Cortex of kidney (tissue), 1 donor: ENCODE data around the gene XYLT1.
"Not testable (repeated sequence)": the region's sequence is repeated elsewhere in the genome, so short reads cannot be mapped to it uniquely, and the experiment has no call there.

Experiments used
- DNase-seq: peaks from one replicate; lab custom pipeline; 2025; lab: John Stamatoyannopoulos, UW

XYLT1 gene

DNA sequence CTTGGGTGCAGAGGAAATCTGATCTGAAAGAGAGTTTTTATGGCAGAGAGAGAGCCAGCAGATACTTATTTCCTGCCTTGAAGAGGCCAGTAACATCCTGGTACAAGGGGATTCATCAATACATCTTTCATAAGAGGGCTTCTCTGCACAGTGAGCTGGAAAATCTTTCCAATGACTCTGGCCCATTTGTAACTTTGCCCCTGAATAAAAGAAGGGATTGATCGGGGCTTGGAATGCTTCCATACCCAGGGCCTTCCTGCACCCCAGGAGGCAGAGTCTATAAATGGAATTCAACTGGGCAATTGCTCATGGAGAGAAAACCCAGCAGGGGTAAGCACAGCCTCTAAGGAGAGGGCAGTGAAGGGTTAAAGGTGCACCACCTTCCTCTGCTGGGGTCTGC lies 163.3 kb downstream of the XYLT1 start:
- DNase-seq, result no peak

DNA sequence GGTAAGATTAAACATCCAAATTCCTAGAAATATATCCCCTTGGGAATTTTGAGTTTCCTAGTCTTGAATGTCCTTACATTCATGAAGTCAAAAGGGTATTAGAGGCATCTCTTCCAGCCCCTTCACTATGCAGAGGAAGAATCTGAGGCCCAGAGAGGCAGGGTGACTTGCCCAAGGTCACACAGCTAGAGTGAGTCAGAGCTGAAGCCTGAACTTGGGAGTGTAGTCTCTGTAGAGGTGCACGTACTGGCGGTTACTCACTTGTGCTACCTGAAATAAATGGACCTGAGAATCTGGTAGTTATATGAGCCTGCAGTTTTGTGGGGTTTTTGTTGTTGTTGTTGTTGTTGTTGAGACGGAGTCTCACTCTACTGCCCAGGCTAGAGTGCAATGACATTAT lies 164.0 kb downstream of the XYLT1 start:
- DNase-seq, result no peak

DNA sequence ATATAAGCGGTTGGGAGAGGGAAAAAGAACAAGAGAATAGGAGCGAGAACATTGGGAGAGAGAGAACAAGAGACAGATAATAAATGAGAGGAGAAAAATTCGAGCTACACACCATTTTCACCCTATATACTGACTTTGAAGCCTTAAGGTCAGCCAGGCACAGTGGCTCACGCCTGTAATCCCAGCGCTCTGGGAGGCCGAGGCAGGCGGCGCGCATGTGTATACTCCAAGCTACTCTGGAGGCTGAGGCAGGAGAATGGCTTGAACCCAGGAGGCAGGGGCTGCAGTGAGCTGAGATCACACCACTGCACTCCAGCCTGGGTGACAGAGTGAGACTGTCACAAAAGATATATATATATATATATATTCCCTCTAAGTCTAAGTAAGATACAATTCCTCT lies 164.5 kb downstream of the XYLT1 start:
- not testable (repeated sequence) for DNase-seq

DNA sequence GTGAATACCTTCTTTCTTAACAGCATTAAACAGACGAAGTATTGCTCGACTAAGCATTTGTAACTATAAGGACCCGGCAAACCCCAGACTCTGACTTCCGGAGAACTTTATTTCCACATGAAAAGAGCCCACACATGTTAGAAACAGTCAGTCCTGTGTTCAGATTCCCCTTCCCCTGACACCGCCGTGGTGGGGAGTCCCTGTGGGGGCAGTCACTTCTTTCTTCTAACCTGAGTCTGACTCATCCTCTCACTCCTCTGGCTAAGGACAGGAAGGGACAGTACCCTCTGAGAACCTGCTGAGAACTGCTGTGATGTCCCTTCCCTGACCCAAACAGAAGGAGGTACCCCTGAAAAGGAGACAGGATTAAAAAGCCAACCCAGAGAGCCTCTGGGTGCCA lies 165.1 kb downstream of the XYLT1 start:
- DNase-seq, result no peak

DNA sequence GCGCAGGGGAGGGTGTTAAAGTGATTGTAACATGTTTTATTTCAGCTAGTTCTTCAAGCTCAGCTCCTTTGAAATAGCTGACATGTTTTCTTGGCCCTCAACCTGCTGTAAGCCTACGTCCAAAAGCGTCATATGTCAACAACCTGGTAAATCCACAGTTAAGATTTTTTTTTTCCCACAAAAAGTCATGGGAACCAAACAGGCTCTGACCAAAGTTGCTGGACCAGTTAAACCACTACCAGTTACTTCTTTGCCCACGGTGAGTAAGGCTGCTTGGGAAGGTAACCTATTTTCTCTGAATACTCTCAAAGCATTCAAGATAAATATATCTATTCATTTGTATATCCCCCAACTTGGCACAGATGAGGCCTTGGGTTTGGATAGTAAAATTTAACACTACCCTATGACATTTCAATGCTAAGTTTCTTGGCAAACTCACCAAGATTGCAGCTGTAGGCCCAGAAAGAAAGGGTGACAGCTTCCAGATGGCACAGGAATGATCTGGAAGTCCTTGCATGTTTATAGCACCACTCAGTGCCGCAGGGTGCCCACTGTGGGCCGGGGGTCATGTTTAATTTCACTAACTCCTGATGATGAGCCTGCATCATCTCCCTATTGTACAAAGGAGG lies 166.2 kb downstream of the XYLT1 start:
- DNase-seq, result no peak

DNA sequence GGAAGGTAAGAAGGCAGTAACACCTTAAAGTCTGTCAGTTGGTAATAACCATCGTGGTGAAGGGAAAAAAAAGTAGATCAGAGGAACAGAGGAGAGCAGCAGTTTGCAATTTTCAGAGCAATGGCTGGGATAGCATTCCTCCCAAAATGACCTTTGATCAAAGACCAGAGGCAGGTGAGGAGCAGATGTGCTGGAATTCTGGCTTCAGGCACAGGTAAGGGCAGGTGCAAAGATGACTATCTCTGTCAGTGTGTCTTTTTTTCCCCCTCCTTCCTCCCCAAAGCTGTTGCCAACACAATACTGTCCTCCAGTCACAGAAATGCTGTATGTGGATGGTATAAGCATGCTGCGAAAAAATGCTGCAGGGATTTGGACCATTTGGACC lies 166.7 kb downstream of the XYLT1 start:
- no peak for DNase-seq

DNA sequence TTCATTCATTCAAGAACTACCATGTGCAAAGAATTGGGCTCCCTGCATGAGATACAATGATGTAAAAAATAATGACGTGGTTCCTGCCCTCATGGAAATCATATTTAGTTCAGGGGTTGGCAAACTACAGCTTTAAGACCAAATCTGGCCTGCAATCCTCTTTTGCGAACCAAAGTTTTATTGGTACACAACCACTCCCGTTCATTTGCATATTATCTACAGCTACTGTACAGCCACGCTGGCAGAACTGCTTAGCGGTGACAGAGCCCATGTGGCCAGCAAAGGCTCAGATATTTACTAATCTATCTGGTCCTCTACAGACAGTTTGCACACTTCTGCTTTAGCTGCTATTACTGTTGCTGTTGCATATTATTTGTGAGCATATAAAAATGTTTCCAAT lies 167.7 kb downstream of the XYLT1 start:
- DNase-seq, result no peak

DNA sequence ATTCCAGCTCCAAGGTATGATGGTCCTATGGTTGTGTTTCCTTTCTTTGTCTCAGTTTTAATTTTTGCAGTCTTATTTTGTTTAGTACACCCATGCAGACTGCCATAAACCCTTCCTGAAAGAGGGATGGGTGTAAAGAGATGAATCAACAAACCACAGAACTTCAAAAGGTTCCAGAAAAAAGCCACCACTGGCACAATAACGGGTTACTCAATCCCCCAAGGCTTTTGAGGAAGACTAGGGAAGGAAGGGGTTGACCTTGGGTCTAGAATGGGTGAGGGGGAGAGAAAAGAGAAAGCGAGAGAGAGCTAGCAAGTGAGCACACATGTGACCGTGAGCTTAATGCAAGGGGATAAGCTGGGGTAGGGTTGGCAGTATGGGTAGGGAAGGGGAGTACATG lies 168.1 kb downstream of the XYLT1 start:
- no peak for DNase-seq

DNA sequence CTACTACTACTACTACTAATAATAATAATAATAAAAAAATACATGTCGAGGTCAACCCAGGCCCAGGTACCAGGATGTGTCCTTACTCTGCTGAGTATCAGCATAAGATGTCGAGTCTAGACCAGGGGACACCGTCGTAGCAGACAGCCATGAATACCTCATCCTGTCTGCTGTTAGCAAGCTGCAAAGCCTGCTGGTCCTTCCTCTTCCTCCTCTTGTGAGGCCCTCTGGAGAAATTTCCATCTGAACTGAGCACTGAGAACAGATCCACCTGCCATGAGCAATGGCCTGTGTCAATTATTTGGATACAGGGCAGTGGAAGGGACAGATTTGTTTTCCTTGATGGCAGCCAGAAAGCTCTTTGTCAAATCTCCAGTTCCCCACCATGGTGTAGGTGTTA lies 168.5 kb downstream of the XYLT1 start:
- no peak for DNase-seq

DNA sequence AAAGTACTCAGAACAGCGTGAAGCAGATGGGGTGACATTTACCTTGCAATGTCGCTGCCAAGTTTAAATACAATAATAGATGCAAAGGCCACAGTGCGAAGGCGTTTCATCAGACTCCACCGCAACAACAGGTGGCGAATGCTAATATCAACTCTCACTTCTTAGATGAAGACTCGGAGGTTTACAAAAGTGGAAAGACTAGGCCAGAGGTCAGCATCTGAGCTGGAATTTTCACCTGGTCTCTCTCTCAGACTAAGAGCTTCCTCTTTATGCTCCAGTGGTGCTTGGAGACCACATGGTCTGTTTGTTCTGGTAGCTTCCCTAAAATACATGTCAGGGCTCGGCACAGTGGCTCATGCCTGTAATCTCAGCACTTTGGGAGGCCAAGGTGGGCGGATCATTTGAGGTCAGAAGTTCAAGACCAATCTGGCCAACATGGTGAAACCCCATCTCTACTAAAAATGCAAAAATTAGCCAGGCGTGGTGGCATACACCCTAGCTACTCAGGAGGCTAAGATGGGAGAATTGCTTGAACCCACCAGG lies 169.1 kb downstream of the XYLT1 start:
- no peak for DNase-seq

DNA sequence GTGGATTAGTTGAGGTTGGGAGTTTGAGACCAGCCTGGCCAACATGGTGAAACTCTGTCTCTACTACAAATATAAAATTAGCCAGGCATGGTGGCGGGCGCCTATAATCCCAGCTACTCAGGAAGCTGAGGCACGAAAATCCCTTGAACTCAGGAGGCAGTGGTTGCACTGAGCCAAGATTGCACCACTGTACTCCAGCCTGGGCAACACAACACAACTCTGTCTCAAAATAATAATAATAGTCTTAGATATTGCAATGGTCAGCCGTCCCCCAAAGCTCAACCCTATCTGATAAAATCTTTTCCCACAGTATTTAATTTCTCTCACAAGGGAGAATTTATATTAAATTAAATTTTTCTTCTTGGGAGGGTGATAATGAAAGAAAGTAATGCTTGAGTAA lies 169.6 kb downstream of the XYLT1 start:
- DNase-seq, result no peak

DNA sequence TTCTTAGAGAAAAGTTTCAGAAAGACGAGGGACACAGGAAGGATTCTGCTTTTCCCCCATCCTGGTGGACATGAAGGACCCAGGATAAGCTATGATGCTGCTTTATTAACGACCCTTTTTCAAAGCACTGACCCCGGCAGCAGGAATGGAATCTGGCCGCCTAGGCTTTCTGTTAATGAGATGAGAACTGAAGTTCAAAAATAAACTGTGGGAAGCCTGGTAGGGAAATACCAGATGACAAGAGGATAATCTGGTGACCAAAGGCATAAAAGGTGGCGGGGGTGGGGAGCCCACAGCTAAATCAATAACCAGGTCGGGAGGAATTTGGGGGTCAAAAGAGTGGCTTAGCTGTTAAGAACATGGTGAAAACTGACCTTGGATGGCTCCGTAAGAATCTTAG lies 171.0 kb downstream of the XYLT1 start:
- DNase-seq, result no peak

DNA sequence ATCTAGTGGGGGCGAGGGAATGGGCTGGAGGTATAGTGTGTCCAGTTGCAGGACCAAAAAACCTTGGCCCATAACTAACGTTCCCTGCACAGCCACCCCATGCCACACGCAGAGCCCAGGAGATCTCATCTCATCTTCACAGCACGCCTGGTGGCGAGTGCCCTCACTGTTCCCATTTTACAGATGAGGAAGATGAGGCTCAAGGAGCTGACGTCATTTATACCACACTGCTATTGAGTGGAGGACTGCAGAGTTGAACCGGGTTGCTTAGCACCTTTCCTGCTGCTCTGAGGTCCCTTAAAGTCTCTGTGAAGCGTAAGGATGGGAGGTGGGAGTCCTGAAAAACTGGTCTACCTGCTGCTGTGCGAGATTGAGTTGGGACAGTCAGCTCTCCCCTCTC lies 172.5 kb downstream of the XYLT1 start:
- no peak for DNase-seq

DNA sequence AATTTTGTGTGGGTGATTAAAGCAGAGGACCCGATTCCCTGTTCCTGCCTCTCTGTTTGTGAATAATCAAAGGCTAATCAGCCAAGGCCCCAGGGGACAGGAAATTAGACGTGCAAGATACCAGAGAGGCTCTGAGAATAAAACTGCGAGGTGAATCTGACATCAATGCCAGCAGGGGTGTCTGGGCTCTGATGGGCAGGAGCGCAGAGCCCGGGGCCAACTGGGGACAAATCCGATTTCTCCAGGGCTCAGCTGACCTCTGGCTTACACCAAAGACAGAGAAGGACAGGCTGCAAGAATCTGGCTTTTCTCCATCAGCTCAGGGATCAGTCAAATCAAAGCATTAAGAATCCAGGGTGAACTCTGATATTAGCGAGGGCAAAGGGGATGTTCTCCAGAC lies 174.3 kb downstream of the XYLT1 start:
- DNase-seq, result no peak

DNA sequence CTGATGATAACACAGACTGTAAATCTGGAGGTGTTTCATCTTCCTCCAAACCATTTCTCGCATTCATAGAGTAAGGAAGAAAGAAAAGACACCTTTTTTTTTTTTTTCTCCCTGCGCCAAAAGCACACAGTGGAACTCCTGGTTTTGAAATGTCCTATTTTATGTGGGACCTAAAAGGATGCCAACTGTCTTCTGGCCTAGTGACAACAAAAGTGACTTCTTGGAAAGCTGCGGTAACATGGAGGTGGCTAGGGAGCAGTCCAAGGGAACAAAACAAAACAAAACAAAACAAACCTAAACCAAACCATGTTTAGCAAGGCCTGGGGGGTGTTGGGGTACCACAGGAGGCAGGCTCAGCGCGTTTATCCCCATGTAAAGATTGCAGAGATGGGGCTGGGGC lies 174.8 kb downstream of the XYLT1 start:
- DNase-seq, result no peak

DNA sequence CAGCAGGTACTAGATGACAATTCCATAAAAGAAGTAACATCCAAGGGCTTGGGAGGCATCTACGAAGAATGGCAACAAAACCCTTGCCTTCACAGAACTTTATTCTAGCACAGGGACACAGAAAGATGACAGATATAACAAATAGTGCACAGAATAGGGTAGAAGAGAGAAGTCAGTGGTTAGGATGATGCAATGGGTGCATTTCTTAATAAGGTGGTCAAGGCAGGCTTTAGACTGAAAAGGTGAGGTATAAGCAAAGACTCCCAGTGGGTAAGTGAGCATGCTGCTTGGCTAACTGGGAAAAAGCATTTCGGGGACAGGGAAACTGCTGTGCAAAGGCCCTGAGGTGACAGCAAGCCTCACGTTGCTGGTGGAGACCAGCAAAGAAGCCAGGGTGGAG lies 175.9 kb downstream of the XYLT1 start:
- DNase-seq, result no peak

DNA sequence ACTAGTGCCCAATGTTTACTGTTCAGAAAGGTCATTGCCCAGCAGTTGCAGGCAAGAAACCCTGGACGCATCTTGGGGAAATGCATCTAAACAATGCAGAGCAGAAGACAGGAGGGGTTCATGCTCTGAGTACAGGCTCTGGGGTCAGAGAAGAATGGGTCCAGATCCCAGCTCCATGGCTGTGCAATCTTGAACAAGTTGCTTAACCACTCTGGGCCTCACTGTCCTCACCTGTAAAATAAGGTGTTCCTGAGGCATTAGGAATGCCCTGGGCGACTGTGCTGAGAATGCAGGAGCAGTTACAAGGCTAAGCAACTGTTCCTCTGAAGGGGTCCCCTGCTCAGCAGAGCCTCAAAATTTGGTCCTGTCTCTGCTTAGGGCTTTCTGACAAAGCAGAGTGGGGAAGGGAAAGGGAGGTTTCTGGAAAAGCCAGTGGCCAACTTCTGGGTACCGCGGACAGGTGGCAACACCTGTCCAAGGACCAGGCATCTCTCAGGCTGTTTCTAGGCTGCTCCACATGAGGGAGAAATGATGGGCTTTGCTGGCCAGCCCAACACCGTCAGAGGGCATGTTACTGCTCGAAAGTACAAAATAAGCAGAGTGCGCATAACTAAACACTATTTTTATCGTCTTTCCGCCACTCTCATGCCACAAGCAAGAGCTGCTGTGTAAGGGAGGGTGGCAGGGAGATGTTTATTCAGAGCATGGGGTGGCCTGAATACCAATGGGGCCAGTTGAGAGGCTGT lies 176.8 kb downstream of the XYLT1 start:
- no peak for DNase-seq

DNA sequence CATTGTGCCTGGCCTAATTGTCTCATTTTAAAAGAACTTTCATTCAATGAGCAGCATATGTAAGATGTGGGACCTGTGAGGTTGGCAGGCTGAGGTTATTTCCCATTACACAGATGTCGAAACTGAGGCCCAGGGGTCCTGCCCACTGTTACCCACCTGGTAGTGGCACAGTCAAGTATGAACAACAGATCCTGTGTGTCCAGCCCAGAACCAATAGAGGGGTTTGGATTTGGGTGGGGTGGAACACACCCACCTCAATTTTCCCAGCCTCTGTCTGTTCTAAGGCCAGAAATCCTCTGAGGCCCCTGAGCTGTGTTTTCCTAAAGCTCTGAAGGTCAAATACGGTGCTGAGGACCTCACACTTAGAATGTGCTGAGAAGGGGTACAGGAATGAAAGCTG lies 179.5 kb downstream of the XYLT1 start:
- no peak for DNase-seq

DNA sequence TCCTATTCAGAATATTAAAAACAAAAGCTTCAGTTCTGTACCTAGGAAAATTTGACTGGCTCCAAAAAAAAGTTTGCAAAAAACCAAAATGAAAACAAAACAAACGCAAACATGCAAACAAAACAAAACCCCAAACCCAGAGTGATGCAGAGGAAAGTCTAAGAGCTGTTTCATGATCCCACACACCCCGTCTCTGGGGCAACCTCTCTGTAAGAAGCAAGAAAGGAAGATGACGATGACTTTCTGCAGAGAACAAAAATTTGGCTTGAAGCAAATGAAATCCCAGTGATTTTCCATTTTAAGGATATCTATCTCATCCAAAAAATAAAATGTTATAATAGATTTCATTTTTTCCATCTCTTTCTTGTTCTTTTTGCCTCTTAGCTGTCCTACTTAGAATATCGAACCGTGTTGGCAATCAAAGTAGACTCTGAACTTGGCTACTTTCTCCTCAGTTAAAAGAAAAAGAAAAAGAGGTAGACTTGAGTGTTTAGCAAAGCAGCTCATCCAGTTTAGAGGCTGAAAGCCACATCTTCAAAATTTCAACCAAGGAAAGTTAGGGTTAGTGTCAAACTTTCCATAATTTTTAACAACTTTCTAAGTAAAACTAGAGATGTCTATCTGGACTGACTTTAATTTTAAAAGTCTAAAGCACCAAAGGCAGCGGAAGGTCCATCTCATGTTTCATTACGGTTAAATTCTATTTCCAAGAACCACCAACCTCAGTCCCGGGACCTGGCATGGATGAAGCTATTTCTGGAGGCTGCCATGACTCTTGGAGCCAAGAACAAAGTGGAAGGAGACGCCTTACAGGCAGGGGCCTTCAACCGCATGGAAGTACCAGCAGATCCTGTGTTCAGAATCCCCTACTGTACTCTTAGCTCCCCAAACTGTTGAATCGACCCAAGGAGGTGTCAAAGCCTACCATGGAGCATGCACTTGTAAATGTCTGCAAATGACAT lies 180.8 kb downstream of the XYLT1 start:
- DNase-seq, result no peak

DNA sequence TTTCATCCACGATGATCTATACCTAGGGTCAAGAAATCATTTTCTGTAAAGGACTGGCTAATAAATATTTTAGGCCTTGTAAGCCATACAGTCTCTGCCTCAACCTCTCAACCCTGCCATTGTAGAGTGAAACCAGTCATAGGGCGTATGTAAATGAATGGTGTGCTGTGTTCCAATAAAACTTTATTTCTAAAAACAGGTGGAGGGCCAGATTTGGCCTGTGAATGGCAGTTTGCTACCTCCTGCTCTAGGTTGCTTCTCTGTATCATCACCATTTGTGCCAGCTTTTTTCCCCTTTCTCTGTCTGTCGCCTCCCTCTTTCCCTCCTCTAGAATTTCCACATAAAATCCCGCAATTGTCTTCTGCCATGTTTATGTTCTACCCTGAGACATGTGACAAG lies 181.7 kb downstream of the XYLT1 start:
- no peak for DNase-seq

DNA sequence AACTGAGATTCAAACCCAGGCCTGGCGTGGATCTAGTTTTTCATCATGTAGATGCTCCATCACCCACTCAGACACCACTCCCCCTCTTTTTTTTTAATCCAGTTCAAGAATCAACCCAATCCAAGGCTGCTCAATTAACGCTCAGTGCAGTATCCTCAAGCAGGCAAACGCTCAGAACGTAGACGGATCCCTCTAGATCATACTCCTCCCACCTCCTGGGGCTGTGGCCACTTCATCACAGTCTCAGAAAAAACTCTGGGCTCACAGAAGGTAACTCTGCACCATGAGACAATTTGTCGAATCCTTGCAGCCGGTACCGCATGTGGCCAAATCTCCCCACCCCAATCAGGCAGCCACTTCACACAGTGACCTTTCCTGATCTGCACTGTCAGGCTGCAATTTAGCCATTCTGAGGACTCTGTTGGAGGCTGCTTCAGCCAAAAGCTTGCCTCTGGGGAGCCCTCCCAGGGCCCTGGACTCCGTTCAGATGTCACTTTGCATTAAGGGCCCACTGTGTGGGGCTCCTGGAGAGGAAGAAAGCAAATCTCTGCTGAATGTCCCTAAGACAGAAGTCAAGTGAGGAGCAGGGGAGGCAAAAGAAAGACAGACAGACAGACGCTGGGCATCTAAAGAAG lies 183.5 kb downstream of the XYLT1 start:
- no peak for DNase-seq

DNA sequence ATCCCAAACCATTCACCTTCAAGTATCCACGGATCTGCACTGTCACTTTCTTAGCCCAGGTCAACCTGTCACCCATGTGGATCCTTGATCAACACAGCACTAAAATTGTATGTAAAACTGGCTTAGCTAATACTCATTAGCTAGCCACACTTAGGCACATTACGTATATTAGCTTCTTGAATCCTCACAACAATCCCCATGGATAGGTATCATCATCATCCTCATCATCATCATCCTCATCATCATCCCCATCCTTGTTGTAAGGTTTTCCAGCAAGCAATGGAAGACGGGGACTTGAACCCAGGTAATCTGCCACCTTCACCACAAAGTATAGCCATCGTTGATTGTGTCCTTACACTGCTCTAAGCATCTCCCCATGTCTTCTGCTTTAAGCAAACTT lies 184.3 kb downstream of the XYLT1 start:
- no peak for DNase-seq
